Fibroblast of lung (primary cell): Measurements from ENCODE around the gene TMEM196.

Source experiments
- CTCF ChIP-seq, 2 donors: IDR thresholded peaks in 1 of 2; conservative IDR thresholded peaks in 1 of 2; 1 replicate in 1 of 2; 2 replicates in 1 of 2; pipeline ENCODE4 v1.5.1; 2011 to 2012; ENCODE audit warnings: low read length in 2 of 2, control low read depth in 1 of 2, inconsistent platforms in 1 of 2, low read depth in 1 of 2, mild to moderate bottlenecking in 1 of 2
- EZH2 ChIP-seq: IDR thresholded peaks from 2 replicates; pipeline ENCODE4 v1.5.1; 2012; ENCODE audit warnings: low read length, control low read depth, mild to moderate bottlenecking; ENCODE audit errors: missing control alignments

DNA sequence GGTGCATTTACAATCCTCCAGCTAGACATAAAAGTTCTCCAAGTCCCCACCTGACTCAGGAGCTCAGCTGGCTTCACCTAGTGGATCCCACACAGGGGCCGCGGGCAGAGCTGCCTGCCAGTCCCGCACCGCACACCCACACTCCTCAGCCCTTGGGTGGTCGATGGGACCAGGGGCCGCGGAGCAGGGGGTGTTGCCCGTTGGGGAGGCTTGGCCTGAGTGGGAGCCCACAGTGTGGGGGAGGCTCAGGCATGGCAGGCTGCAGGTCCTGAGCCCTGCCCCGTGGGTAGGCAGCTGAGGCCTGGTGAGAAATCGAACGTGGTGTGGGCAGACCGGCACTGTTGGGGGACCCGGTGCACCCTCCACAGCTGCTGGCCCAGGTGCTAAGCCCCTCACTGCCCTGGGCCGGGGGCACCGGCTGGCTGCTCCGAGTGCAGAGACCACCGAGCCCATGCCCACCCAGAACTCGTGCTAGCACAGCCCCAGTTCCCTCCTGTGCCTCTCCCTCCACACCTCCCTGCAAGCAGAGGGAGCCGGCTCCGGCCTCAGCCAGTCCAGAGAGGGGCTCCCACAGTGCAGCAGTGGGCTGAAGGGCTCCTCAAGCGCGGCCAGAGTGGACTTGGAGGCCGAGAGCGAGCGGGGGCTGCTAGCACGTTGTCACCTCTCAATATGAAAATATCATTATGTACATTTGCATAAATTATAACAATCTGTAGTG lies 81.1 kb downstream of the TMEM196 start:
- TF ChIP-seq CTCF (conservative IDR thresholded peaks at IDR 0.05 in 1 of 2, IDR thresholded peaks at IDR 0.05 in 1 of 2; ENCODE audit: low read depth in 1 of 2, low read length in 2 of 2) (no peak), EZH2 (no peak)
